Measurements from ENCODE around the gene CIC. TPM values are rescaled to one million over a fixed set of nuclear protein-coding genes. Genes with fewer than 3 reads are reported as not detected.

Gene CIC
- total RNA-seq, 4 donors from 2014 or later = 31.4 to 69.4 (median 49.0) TPM

DNA sequence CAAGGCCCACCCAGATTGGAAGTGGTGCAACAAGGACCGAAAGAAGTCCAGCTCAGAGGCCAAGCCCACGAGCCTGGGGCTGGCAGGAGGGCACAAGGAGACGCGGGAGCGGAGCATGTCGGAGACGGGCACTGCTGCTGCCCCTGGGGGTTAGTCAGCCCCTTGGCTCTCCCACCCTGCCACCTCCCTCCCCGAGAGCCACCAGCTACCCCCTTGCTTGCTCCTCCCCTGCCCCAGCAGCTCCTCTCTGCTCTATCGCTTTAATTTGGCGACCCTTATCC lies 18.7 kb downstream of the CIC start:
- no CpG with 5 or more reads among the region's 10 CpGs for WGBS, 2 donors (ENCODE audit: low coverage in 1 of 2)
- Histone ChIP-seq H3K27me3 (no peaks in the 10 kb centered on the region), H3K4me3 (no peak overlapping the region), H3K4me1 (peaks cover 0 to 48% (median 26%) of the 10 kb centered on the region in 3 donors), H3K36me3 (peaks cover 0 to 61% of the 10 kb centered on the region in 2 donors), H3K9me3 (no peaks in the 10 kb centered on the region), H3K27ac (peak overlapping the region in 1 of 4 donors; percentile 98)
- no peak for TF ChIP-seq EP300 (IDR thresholded peaks at IDR 0.05)
- no peak for TF ChIP-seq POLR2A (IDR thresholded peaks at IDR 0.05)
- TF ChIP-seq, protein P1, sequence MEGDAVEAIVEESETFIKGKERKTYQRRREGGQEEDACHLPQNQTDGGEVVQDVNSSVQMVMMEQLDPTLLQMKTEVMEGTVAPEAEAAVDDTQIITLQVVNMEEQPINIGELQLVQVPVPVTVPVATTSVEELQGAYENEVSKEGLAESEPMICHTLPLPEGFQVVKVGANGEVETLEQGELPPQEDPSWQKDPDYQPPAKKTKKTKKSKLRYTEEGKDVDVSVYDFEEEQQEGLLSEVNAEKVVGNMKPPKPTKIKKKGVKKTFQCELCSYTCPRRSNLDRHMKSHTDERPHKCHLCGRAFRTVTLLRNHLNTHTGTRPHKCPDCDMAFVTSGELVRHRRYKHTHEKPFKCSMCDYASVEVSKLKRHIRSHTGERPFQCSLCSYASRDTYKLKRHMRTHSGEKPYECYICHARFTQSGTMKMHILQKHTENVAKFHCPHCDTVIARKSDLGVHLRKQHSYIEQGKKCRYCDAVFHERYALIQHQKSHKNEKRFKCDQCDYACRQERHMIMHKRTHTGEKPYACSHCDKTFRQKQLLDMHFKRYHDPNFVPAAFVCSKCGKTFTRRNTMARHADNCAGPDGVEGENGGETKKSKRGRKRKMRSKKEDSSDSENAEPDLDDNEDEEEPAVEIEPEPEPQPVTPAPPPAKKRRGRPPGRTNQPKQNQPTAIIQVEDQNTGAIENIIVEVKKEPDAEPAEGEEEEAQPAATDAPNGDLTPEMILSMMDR (IDR thresholded peaks at IDR 0.05) = no peak
- no peak for TF ChIP-seq POLR2AphosphoS5 (IDR thresholded peaks at IDR 0.05)
- ATAC-seq = no peak

DNA sequence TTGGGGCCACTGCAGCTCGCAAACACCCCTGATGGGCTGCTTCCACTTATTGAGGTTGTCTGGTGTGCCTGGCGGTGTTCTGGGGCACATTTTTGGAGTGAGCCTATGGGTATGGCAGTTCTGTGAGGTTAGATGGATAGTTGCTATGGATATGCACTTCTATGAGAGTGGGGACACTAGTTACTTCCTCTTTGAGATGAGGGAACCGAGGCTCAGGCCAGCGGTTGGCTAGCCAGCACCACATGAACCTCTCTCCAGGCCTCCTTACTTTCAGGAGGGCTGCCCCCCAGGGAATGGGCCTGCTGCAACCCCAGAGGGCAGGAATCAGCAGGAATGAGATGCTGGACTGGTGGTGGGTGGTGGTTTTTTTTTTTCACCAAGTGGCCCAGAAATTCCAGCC lies 19.3 kb downstream of the CIC start:
- H3K4me3 ChIP-seq = no peak overlapping the region
- H3K27me3 ChIP-seq = no peaks in the 10 kb centered on the region
- H3K4me1 ChIP-seq = peaks cover 0 to 42% (median 20%) of the 10 kb centered on the region in 3 donors
- ATAC-seq = no peak
- no peaks in the 10 kb centered on the region for H3K9me3 ChIP-seq
- peak overlapping the region in 2 of 4 donors; percentile 9 to 98 for H3K27ac ChIP-seq
- 80% methylated on average over 1 to 2 of the region's 4 CpGs for whole genome bisulfite sequencing, 2 donors (ENCODE audit: low coverage in 1 of 2)
- peaks cover 0 to 68% of the 10 kb centered on the region in 2 donors for H3K36me3 ChIP-seq
- TF ChIP-seq POLR2AphosphoS5 (IDR thresholded peaks at IDR 0.05) (no peak), EP300 (IDR thresholded peaks at IDR 0.05) (no peak), POLR2A (IDR thresholded peaks at IDR 0.05) (no peak)
- TF ChIP-seq, protein P1 (IDR thresholded peaks at IDR 0.05) = no peak

DNA sequence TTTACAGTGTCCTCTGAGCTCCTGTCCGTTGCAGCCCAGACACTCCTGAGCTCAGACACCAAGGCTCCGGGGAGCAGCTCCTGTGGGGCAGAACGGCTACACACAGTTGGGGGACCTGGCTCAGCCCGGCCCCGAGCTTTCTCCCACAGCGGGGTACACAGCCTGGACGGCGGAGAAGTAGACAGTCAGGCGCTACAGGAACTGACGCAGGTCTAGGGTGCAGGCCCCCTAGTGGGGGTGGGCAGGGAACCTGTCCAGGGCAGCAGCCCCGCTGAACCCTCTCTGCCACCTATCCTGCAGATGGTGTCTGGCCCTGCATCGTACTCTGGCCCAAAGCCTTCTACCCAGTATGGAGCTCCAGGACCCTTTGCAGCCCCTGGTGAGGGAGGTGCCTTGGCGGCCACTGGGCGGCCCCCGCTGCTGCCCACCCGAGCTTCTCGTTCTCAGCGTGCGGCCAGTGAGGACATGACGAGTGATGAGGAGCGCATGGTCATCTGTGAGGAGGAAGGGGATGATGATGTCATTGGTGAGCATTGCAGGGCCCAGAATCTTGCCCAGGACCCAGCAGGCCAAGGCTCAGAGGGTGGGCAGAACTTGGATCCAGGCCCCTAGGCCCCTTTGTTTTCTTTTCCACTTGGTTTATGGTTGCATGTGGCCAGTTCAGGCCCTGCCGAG lies 20.0 kb downstream of the CIC start:
- no peaks in the 10 kb centered on the region for H3K27me3 ChIP-seq
- no peaks in the 10 kb centered on the region for H3K9me3 ChIP-seq
- H3K27ac ChIP-seq = peak overlapping the region in 1 of 4 donors; percentile 9
- H3K4me3 ChIP-seq = no peak overlapping the region
- ATAC-seq = no peak
- WGBS, 2 donors (ENCODE audit: low coverage in 1 of 2) = no CpG with 5 or more reads among the region's 22 CpGs
- H3K36me3 ChIP-seq = peaks cover 0 to 74% of the 10 kb centered on the region in 2 donors
- TF ChIP-seq POLR2A (IDR thresholded peaks at IDR 0.05) = no peak
- no peak for TF ChIP-seq POLR2AphosphoS5 (IDR thresholded peaks at IDR 0.05)
- TF ChIP-seq, protein P1 (IDR thresholded peaks at IDR 0.05) = no peak
- no peak for TF ChIP-seq EP300 (IDR thresholded peaks at IDR 0.05)
- peaks cover 0 to 40% (median 20%) of the 10 kb centered on the region in 3 donors for H3K4me1 ChIP-seq

DNA sequence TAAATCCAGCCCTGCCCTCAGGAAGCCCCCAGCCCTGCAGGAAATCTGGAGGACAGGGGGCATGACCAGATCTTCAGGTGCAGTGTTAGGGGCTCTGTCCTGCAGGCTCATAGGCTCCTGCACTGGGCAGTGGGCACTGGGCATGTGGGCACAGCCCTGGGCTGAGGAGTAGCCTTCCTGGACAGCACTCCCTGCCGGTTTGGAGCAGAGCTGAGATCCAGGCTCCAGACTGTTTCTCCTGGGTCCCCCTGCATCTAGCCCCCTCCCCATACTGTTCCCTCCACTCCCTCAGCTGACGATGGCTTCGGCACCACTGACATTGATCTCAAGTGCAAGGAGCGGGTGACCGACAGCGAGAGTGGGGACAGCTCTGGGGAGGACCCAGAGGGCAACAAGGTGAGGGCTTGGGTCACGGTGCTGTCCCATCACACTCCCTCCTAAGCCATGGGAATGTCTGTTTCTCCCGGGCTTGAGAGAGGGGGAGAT lies 20.5 kb downstream of the CIC start:
- 60 to 100% methylated on average over 1 of the region's 8 CpGs for WGBS, 2 donors (ENCODE audit: low coverage in 1 of 2)
- peaks cover 0 to 39% (median 20%) of the 10 kb centered on the region in 3 donors for H3K4me1 ChIP-seq
- no peak for TF ChIP-seq EP300 (IDR thresholded peaks at IDR 0.05)
- no peak for TF ChIP-seq POLR2AphosphoS5 (IDR thresholded peaks at IDR 0.05)
- TF ChIP-seq, protein P1 (IDR thresholded peaks at IDR 0.05) = no peak
- no peak for TF ChIP-seq POLR2A (IDR thresholded peaks at IDR 0.05)
- H3K36me3 ChIP-seq = peaks cover 0 to 80% of the 10 kb centered on the region in 2 donors
- no peaks in the 10 kb centered on the region for H3K27me3 ChIP-seq
- no peak overlapping the region for H3K4me3 ChIP-seq
- ATAC-seq = no peak
- no peak overlapping the region for H3K27ac ChIP-seq
- no peaks in the 10 kb centered on the region for H3K9me3 ChIP-seq

DNA sequence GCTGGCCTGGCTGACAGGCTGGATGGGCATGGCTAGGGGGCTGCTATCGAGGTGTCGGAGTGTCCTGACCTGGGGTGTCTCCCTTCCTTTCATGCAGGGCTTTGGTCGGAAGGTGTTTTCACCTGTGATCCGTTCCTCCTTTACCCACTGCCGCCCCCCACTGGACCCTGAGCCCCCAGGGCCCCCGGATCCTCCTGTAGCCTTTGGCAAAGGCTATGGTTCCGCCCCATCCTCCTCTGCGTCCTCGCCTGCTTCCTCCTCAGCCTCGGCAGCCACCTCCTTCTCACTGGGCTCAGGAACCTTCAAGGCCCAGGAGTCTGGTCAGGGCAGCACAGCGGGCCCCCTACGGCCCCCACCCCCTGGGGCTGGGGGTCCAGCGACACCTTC lies 21.1 kb downstream of the CIC start:
- Histone ChIP-seq H3K27me3 (no peaks in the 10 kb centered on the region), H3K36me3 (peaks cover 0 to 85% of the 10 kb centered on the region in 2 donors), H3K9me3 (no peaks in the 10 kb centered on the region), H3K4me1 (peaks cover 0 to 34% (median 18%) of the 10 kb centered on the region in 3 donors), H3K27ac (no peak overlapping the region), H3K4me3 (no peak overlapping the region)
- 100% methylated on average over 2 of the region's 13 CpGs; no CpG with 5 or more reads in 1 of the 2 donors for WGBS, 2 donors (ENCODE audit: low coverage in 1 of 2)
- no peak for ATAC-seq
- no peak for TF ChIP-seq POLR2A (IDR thresholded peaks at IDR 0.05)
- TF ChIP-seq POLR2AphosphoS5 (IDR thresholded peaks at IDR 0.05) = no peak
- TF ChIP-seq EP300 (IDR thresholded peaks at IDR 0.05) = no peak
- TF ChIP-seq, protein P1 (IDR thresholded peaks at IDR 0.05) = no peak
